Measurements from ENCODE around the gene HECA. TPM values are rescaled to one million over a fixed set of nuclear protein-coding genes. Genes with fewer than 3 reads are reported as not detected.
A peak's percentile ranks its signal among the peaks of the same experiment; 100 is the strongest.
"Not testable (repeated sequence)": the region's sequence is repeated elsewhere in the genome, so short reads cannot be mapped to it uniquely, and the experiment has no call there.

The HECA gene
- total RNA-seq, 3 donors from 2014 or later, result 54.4 to 65.7 (median 57.5) TPM

DNA sequence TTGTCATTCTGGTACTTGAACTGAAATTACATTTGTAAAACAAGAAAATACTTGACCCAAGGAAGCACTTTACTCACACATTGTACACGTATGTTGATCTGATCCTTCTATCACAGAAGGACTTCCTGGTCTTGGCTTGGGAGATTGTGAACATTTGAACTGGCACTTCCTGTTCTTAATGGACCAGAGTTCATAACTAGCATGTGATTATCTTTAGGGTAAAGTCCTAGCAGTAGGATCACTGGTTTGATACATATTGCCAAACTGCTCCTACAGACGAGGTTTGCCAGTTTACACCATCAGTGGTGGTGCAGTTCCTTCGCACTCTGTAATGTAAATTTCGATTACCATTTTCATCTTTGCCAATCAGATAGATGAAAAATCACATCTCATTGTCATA lies 12.7 kb downstream of the HECA start:
- Mint-ChIP-seq H3K9me3 (no peaks in the 10 kb centered on the region), H3K27me3 (ENCODE audit: low read depth) (no peaks in the 10 kb centered on the region), H3K4me1 (ENCODE audit: low read depth) (peaks cover 96% of the 10 kb centered on the region), H3K36me3 (ENCODE audit: insufficient read depth) (peaks cover 14% of the 10 kb centered on the region), H3K4me3 (peak overlapping the region; percentile 66)
- DNase-seq, result no peak
- ATAC-seq, result no peak

DNA sequence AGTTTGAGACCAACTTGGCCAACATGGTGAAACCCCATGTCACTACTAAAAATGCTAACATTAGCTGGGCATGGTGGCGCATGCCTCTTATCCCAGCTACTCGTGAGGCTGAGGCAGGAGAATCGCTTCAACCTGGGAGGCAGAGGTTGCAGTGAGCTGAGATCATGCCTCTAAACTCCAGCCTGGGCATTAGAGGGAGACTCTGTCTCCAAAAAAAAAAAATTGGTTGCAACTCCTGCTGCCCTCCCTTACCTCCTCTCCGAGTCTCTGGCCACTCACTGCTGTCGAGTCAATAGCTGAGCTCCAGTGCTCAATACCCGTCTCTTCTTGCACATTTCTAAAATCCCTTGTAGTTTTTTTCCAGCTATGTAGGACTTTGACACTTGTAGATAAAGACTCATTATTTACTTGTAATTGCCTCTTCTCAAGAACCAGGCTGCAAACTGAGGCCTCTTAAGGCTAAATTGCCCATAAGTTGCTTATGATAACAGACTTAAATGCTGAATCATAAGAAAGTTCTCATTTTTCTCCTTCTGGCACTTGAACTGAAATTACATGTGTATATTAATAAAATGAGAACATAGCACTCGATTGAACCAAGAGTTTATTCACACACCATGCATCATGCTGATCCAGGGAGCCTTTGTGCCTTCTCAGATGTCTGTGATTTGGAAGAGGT lies 13.8 kb downstream of the HECA start:
- Mint-ChIP-seq H3K27me3 (ENCODE audit: low read depth) (no peaks in the 10 kb centered on the region), H3K9me3 (no peaks in the 10 kb centered on the region), H3K4me3 (peak overlapping the region; percentile 29), H3K36me3 (ENCODE audit: insufficient read depth) (peaks cover 9% of the 10 kb centered on the region), H3K4me1 (ENCODE audit: low read depth) (peaks cover 91% of the 10 kb centered on the region)
- ATAC-seq, result no peak
- DNase-seq, result no peak

DNA sequence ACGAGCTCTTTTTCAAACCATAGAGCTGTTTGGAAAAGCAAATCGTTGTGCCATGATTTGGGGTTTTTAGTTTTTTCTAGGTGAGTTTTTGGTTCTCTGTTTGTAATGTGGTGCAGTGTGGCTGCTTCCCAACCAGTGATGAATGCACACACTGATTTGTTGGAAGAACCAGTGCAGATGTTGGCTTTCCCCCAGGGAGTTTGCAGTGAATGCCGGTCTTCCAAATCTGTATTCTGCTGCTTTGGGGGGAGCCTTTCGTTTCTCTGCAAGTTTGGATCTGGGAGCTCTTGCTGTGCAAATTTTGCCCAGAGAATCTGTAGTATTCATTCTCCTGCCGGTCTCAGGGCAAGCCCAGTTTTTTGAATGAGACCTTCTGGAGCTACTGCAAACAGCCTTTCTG lies 14.5 kb downstream of the HECA start:
- Mint-ChIP-seq H3K4me1 (ENCODE audit: low read depth) (peaks cover 91% of the 10 kb centered on the region), H3K9me3 (peaks cover 2% of the 10 kb centered on the region), H3K27me3 (ENCODE audit: low read depth) (no peaks in the 10 kb centered on the region), H3K4me3 (peak overlapping the region; percentile 19), H3K36me3 (ENCODE audit: insufficient read depth) (peaks cover 7% of the 10 kb centered on the region)
- DNase-seq (no peak), ATAC-seq (no peak)

DNA sequence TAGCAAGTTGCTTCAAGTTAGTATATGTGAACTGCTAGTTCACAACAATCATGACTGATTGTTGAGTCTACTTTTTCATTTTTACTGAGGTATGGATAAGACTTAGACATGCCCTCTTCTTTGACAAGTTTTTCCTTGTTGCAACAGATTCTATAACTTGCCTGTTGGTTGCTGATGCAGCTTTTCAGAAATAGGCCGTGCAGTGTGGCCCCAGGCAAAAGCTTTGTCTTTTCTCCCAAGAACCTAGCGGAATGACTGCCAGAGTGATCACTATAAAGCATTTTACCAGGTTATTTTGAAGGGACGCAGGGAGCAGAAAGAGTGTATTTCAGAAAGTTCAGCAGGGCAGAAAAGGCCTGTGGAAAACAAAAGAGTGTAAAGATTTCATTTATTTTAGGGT lies 16.0 kb downstream of the HECA start:
- H3K27me3 Mint-ChIP-seq (ENCODE audit: low read depth), result no peaks in the 10 kb centered on the region
- peaks cover 88% of the 10 kb centered on the region for H3K4me1 Mint-ChIP-seq (ENCODE audit: low read depth)
- H3K9me3 Mint-ChIP-seq, result peaks cover 3% of the 10 kb centered on the region
- peak overlapping the region; percentile 80 for H3K4me3 Mint-ChIP-seq
- ATAC-seq (no peak), DNase-seq (no peak)
- peaks cover 13% of the 10 kb centered on the region for H3K36me3 Mint-ChIP-seq (ENCODE audit: insufficient read depth)

DNA sequence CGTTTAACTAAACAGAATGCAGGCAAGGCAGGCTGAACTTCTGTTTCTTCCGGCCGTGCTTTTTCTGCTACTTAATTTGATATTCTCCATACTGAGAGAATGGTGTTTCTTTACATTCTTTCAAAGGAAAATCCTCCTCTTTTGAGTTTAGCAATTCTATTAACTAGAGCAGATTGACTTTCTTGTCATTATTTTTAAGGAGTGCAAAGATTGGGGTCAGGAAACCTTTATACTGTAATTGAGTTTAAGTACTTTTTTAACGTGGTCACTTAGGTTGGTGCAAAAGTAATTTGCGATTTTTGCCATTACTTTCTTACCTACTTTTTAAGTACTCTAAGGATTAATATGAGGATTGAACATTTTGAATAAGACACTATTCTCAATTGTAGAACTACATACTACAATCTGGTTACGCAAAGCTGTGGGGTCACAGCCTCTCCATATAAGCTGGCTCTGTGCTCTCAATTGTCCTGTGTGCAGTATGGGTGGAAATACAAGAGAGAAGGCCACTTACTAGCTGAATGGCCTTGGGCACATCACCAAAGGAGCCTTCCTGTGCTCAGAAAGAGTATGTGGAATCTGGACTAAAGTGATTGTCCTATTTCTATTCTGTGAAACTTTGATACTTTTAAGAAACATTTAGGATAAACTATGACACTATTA lies 16.7 kb downstream of the HECA start:
- peaks cover 3% of the 10 kb centered on the region for H3K9me3 Mint-ChIP-seq
- peak in 1 of 2 donors; percentile 1 for ATAC-seq
- H3K27me3 Mint-ChIP-seq (ENCODE audit: low read depth), result no peaks in the 10 kb centered on the region

DNA sequence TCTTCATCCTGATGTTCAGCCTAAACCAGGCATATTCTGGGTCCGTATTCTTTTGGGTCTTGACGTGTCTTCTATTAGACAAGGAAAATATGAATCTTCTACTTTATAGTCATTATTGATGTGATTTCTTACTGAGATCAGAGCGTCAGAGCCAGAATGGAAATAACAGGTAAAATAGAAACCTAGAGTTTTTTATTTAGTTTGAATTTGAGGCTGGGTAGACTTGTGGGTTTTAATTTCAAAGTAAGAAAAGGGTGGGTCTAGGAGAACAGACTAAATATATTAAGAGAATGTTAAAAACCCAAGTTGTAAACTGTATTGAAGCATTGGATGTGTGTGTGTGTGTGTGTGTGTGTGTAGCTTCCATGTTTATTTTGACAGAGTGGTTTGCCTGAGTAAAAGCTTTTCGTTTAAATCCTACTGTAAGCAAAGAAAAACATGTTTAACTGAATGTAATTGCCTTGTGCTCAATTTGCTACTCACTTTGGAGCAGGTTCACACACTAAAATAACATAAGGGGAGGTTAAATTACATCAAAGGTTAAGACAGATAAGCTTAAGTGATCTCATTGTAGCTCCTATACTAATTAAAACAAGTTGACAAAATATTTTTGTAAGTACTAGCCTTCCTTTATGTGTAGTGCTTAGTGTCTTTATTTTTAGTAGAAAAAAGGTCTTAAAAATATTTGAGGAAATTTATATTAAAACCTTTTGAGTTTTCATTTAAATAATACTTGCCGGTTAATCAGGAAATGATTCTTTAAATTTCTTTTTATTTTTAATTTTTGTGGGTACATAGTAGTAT lies 17.4 kb downstream of the HECA start:
- H3K4me1 Mint-ChIP-seq (ENCODE audit: low read depth), result peaks cover 86% of the 10 kb centered on the region
- peaks cover 3% of the 10 kb centered on the region for H3K9me3 Mint-ChIP-seq
- peaks cover 21% of the 10 kb centered on the region for H3K36me3 Mint-ChIP-seq (ENCODE audit: insufficient read depth)
- DNase-seq (no peak), ATAC-seq (peak; percentile 54 to 55)
- no peaks in the 10 kb centered on the region for H3K27me3 Mint-ChIP-seq (ENCODE audit: low read depth)
- H3K4me3 Mint-ChIP-seq, result peak overlapping the region; percentile 80

More for the DNA sequence above, 16.7 kb downstream of the HECA start:
- H3K4me3 Mint-ChIP-seq, result peak overlapping the region; percentile 80
- peaks cover 16% of the 10 kb centered on the region for H3K36me3 Mint-ChIP-seq (ENCODE audit: insufficient read depth)
- no peak for DNase-seq
- peaks cover 87% of the 10 kb centered on the region for H3K4me1 Mint-ChIP-seq (ENCODE audit: low read depth)

DNA sequence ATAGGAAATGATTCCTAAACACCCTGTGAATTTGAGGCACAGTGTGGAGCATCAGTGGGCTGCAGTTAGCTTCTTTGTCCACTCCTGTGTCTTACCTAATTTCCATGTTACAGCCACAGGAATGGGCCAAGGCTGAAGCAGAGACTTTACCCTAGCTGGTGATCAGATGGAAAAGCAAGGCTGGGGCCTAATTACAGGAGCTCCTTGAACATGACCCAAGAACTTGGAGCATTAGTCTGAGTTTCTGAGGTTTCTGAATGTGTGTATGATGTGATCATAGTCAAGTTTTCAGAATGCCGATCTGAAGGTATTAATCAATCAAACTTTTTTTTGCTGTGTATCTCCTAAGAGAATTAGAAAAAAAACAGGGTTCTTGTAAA lies 18.0 kb downstream of the HECA start:
- DNase-seq (no peak), ATAC-seq (peak; percentile 4 to 24)
- peaks cover 86% of the 10 kb centered on the region for H3K4me1 Mint-ChIP-seq (ENCODE audit: low read depth)

DNA sequence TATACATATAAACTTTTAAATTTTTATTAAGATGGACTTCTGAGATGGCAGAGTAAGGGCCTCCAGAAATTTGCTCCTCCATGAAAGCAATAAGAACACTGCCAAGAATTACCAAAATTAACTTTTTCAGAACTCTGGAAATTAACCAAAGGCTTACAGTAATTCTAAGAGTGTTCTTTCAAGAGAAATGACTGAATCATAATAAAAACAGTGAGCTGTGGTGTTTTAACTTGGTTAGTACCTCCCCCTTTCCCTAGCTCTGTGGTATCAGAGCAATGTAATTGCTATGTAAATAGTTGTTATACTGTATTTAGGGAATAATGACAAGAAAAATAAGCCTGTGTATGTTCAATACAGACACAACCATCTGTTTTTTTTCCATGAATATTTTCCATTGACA lies 19.0 kb downstream of the HECA start:
- Mint-ChIP-seq H3K9me3 (peaks cover 3% of the 10 kb centered on the region), H3K36me3 (ENCODE audit: insufficient read depth) (peaks cover 23% of the 10 kb centered on the region), H3K27me3 (ENCODE audit: low read depth) (no peaks in the 10 kb centered on the region), H3K4me3 (peak overlapping the region; percentile 57), H3K4me1 (ENCODE audit: low read depth) (peaks cover 83% of the 10 kb centered on the region)
- ATAC-seq (peak; percentile 56 to 61), DNase-seq (no peak)

More for the DNA sequence above, 18.0 kb downstream of the HECA start:
- Mint-ChIP-seq H3K9me3 (peaks cover 3% of the 10 kb centered on the region), H3K36me3 (ENCODE audit: insufficient read depth) (peaks cover 25% of the 10 kb centered on the region), H3K4me3 (peak overlapping the region; percentile 80), H3K27me3 (ENCODE audit: low read depth) (no peaks in the 10 kb centered on the region)

DNA sequence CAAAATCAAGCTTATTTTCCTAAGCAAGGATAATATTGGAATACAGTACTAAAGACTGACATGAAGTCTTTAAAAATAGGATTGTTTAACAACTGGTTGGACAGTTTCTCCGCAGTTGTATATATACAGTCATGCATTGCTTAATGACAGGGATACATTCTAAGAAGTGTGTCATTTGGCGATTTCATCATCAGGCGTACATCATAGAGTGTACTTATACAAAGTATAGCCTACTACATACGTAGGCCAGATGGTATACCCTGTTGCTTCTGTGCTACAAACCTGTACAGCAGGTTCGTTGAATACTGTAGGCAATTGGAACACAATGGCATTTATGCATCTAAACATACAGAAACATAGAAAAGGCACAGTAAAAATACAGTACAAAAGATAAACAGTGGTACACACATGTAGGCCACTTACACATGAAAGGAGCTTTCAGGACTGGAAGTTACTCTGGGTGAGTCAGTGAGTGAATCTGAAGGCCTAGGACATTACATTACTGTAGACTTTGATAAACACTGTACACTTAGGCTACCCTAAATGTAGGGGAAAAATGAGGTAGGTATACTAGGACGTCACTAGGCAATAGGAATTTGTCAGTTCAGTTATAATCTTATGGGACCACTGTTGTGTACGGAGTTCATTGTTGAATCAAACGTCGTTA lies 20.1 kb downstream of the HECA start:
- H3K4me3 Mint-ChIP-seq, result no peak overlapping the region
- H3K9me3 Mint-ChIP-seq, result peaks cover 3% of the 10 kb centered on the region
- peaks cover 25% of the 10 kb centered on the region for H3K36me3 Mint-ChIP-seq (ENCODE audit: insufficient read depth)
- ATAC-seq (peak; percentile 51 to 54), DNase-seq (no peak)
- H3K27me3 Mint-ChIP-seq (ENCODE audit: low read depth), result no peaks in the 10 kb centered on the region
- peaks cover 82% of the 10 kb centered on the region for H3K4me1 Mint-ChIP-seq (ENCODE audit: low read depth)

DNA sequence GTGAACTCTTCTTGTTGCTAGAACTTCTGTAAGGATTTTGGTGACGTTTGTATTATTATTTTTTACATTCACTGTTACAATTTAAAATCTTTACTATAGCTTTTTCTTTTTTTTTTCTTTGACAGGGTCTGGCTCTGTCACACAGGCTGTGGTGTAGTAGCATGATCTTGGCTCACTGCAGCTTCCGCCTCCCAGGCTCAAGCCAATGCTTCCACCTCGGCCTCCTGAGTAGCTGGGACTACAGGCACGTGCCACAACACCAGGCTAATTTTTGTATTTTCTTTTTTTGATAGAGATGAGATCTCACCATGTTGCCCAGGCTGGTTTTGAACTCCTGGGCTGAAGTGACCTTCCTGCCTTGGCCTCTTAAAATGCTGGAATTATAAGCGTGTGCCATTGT lies 21.2 kb downstream of the HECA start:
- ATAC-seq, result no peak
- Mint-ChIP-seq H3K4me1 (ENCODE audit: low read depth) (peaks cover 84% of the 10 kb centered on the region), H3K9me3 (peaks cover 3% of the 10 kb centered on the region), H3K36me3 (ENCODE audit: insufficient read depth) (peaks cover 23% of the 10 kb centered on the region), H3K27me3 (ENCODE audit: low read depth) (no peaks in the 10 kb centered on the region), H3K4me3 (no peak overlapping the region)
- no peak for DNase-seq

DNA sequence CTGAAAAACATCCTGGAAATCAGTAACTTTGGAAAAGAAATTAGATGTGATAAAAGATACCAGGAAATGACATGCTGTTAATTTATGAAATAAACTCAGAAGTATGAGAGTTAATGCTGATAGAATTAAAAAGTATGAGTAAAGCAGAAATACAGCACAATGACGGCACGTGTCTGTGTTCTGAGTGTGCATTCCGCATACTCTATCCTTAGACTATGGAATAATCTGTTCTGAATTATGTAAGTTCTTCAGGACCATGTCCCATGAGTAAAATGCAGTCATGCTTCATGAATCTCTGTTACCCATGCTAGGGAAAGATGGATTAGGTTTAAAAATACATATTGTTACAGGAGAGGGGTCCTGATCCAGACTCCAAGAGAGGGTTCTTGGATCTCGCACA lies 21.7 kb downstream of the HECA start:
- Mint-ChIP-seq H3K36me3 (ENCODE audit: insufficient read depth) (peaks cover 23% of the 10 kb centered on the region), H3K4me3 (no peak overlapping the region)

DNA sequence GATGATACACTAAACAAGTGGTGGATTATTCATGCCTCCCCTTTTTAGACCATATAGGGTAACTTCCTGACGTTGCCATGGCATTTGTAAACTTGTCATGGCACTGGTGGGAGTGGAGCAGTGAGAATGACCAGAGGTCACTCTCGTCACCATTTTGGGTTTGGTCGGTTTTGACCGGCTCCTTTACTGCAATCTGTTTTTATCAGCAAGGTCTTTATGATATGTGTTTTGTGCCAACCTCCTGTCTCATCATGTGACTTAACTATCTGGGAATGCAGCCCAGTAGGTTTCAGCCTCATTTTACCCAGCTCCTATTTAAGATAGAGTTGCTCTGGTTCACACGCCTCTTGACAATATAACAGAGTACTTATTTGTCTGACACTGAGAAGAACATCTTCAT lies 22.2 kb downstream of the HECA start:
- not testable (repeated sequence) for ATAC-seq; H3K4me3 Mint-ChIP-seq; H3K27me3 Mint-ChIP-seq (ENCODE audit: low read depth); H3K9me3 Mint-ChIP-seq; DNase-seq
- Mint-ChIP-seq H3K4me1 (ENCODE audit: low read depth) (peaks cover 84% of the 10 kb centered on the region), H3K36me3 (ENCODE audit: insufficient read depth) (peaks cover 25% of the 10 kb centered on the region)

More for the DNA sequence above, 21.7 kb downstream of the HECA start:
- no peaks in the 10 kb centered on the region for H3K27me3 Mint-ChIP-seq (ENCODE audit: low read depth)
- DNase-seq (no peak), ATAC-seq (no peak)
- peaks cover 3% of the 10 kb centered on the region for H3K9me3 Mint-ChIP-seq
- H3K4me1 Mint-ChIP-seq (ENCODE audit: low read depth), result peaks cover 84% of the 10 kb centered on the region

DNA sequence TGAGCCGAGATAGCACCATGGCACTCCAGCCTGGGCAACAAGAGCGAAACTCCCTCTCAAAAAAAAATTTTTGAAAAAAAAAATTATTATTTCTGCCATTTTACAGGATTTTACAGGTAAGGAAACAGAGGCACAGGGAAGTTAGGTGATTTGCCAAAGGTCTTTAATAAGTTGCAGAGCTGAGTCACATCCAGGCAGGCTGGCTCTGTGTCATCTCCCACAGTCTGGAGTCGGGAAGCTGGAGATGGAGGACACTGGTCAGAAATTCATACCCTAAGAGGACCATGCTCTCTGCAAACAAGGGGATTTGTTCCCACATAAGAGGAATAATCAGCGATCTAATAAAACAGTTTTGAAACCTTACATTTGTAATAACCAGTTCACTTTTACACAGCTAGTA lies 24.1 kb downstream of the HECA start:
- Mint-ChIP-seq H3K4me3 (no peak overlapping the region), H3K27me3 (ENCODE audit: low read depth) (no peaks in the 10 kb centered on the region), H3K4me1 (ENCODE audit: low read depth) (peaks cover 90% of the 10 kb centered on the region), H3K9me3 (peaks cover 3% of the 10 kb centered on the region), H3K36me3 (ENCODE audit: insufficient read depth) (peaks cover 32% of the 10 kb centered on the region)
- no peak for DNase-seq
- no peak for ATAC-seq

DNA sequence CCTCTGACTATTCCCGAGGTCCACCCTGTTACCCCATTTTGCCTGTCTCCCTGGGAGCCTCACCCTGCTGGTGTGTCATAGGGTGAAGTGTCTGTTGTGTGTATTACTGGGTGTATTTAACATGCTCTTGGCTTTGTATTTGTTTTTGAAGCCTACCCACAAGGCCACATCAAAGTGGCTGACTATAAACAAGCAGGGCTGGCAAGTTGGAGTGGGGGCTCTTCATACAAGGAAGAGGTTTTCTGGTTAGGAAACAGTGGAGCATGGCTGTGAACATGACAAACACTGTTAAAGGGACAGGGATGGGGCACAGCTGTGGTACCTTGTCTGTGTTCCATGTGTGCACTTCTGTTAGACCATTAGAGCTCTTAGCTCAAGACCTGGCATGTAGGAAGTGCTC lies 26.3 kb downstream of the HECA start:
- peak; percentile 46 to 57 for ATAC-seq
- no peaks in the 10 kb centered on the region for H3K9me3 Mint-ChIP-seq

More for the DNA sequence above, 26.3 kb downstream of the HECA start:
- peak; percentile 51 for DNase-seq
- Mint-ChIP-seq H3K4me3 (peak overlapping the region; percentile 55), H3K27me3 (ENCODE audit: low read depth) (no peaks in the 10 kb centered on the region), H3K36me3 (ENCODE audit: insufficient read depth) (peaks cover 29% of the 10 kb centered on the region), H3K4me1 (ENCODE audit: low read depth) (peaks cover 94% of the 10 kb centered on the region)
